Activated CD8-positive, alpha-beta T cell treated with anti-CD3 and anti-CD28 coated beads for 36 hours (primary cell): ENCODE measurements around the gene CTNNA3. TPM values are rescaled to one million over a fixed set of nuclear protein-coding genes. Genes with fewer than 3 reads are reported as not detected.

Source experiments
- ATAC-seq: fragments of 200-7000 bp; cut with Tn5 transposase; one replicate; pipeline ENCODE4 v1.10.0; 2021; ENCODE audit warnings: mild to moderate bottlenecking, moderate library complexity
- CTCF ChIA-PET: fragments of 350-600 bp; sonication (Branson Sonifier 250); formaldehyde crosslinking; loops from one replicate; lab custom pipeline; 2021; ENCODE audit warnings: antibody characterized with exemption; lab: Charles Lee
- POLR2A ChIA-PET: fragments of 350-600 bp; sonication (Branson Sonifier 250); formaldehyde crosslinking; loops from one replicate; lab custom pipeline; 2021; ENCODE audit warnings: antibody characterized with exemption; lab: Charles Lee
- DNase-seq: peaks from one replicate; pipeline ENCODE4 v3.0.0-alpha.2; 2020
- H3K27ac Mint-ChIP-seq: one replicate; pipeline ENCODE4 v1.8.0; 2021; ENCODE audit warnings: mild to moderate bottlenecking, mixed read lengths
- H3K27me3 Mint-ChIP-seq: one replicate; pipeline ENCODE4 v1.8.0; 2021; ENCODE audit warnings: mixed read lengths
- H3K36me3 Mint-ChIP-seq: one replicate; pipeline ENCODE4 v1.8.0; 2021; ENCODE audit warnings: low read depth, mixed read lengths
- H3K4me1 Mint-ChIP-seq: one replicate; pipeline ENCODE4 v1.8.0; 2021; ENCODE audit warnings: low read depth, mixed read lengths
- H3K4me3 Mint-ChIP-seq: one replicate; pipeline ENCODE4 v1.8.0; 2021; ENCODE audit warnings: mild to moderate bottlenecking, moderate library complexity, mixed read lengths
- H3K9me3 Mint-ChIP-seq: one replicate; pipeline ENCODE4 v1.8.0; 2021; ENCODE audit warnings: mixed read lengths
- CTCF ChIP-seq: fragments of 200-600 bp; IDR thresholded peaks from one replicate; pipeline ENCODE4 v1.8.0; 2022; ENCODE audit warnings: antibody characterized with exemption, mild to moderate bottlenecking
- intact Hi-C: fragments of 100-400 bp; cut with micrococcal nuclease; formaldehyde crosslinking; loops from one replicate; pipeline ENCODE4 v1.10.0; 2022
- total RNA-seq, 2 experiments: library from RNA; stranded (reverse); gene quantifications; one replicate each; pipeline ENCODE4 v1.2.3, GENCODE V29; 2021

Gene CTNNA3
- total RNA-seq, 2 experiments from 2014 or later = not detected

GRCh38 chr10:67385566-67385965 is 310.4 kb downstream of the CTNNA3 start:
- no peak for DNase-seq
- intact Hi-C loops = no loop called here
- Mint-ChIP-seq H3K4me1 (no peaks in the 10 kb centered on the region), H3K9me3 (no peaks in the 10 kb centered on the region), H3K27me3 (peaks cover 8% of the 10 kb centered on the region), H3K36me3 (no peaks in the 10 kb centered on the region), H3K4me3 (no peak overlapping the region), H3K27ac (no peak overlapping the region)
- ChIA-PET POLR2A (interaction anchor here (0.7 kb wide), 1 partner anchor 116 kb away, joined by 3 read pairs; no protein-coding TSS in a partner anchor), CTCF (no interaction called here)
- no peak for ATAC-seq
- TF ChIP-seq CTCF = no peak

- ChIA-PET POLR2A (no interaction called here), CTCF (no interaction called here)
- H3K4me3 Mint-ChIP-seq = no peak overlapping the region
- intact Hi-C loops = no loop called here
- no peak overlapping the region for H3K27ac Mint-ChIP-seq
- H3K9me3 Mint-ChIP-seq = no peaks in the 10 kb centered on the region
- no peaks in the 10 kb centered on the region for H3K4me1 Mint-ChIP-seq
- H3K27me3 Mint-ChIP-seq = peaks cover 8% of the 10 kb centered on the region
- no peak for DNase-seq
- no peaks in the 10 kb centered on the region for H3K36me3 Mint-ChIP-seq
- no peak for TF ChIP-seq CTCF
- ATAC-seq = no peak
Measured at GRCh38 chr10:67385089-67385488, 310.9 kb downstream of the CTNNA3 start.

GRCh38 chr10:67331121-67331910 is 364.7 kb downstream of the CTNNA3 start:
- Mint-ChIP-seq H3K36me3 (no peaks in the 10 kb centered on the region), H3K9me3 (peaks cover 5% of the 10 kb centered on the region)
- POLR2A ChIA-PET = no interaction called here

GRCh38 chr10:67327626-67328535 is 368.1 kb downstream of the CTNNA3 start:
- ATAC-seq = no peak
- peaks cover 23% of the 10 kb centered on the region for H3K9me3 Mint-ChIP-seq
- H3K27ac Mint-ChIP-seq = no peak overlapping the region
- no peak for DNase-seq
- ChIA-PET CTCF (no interaction called here), POLR2A (interaction anchor here (0.6 kb wide), 1 partner anchor 160 kb away, joined by 3 read pairs; no protein-coding TSS in a partner anchor)
- no peaks in the 10 kb centered on the region for H3K4me1 Mint-ChIP-seq
- H3K36me3 Mint-ChIP-seq = no peaks in the 10 kb centered on the region
- intact Hi-C loops = no loop called here
- H3K27me3 Mint-ChIP-seq = no peaks in the 10 kb centered on the region
- no peak for TF ChIP-seq CTCF
- H3K4me3 Mint-ChIP-seq = no peak overlapping the region

More at GRCh38 chr10:67331121-67331910, 364.7 kb downstream of the CTNNA3 start:
- TF ChIP-seq CTCF = no peak
- CTCF ChIA-PET = no interaction called here
- ATAC-seq (no peak), DNase-seq (no peak)
- Mint-ChIP-seq H3K27ac (no peak overlapping the region), H3K4me1 (no peaks in the 10 kb centered on the region), H3K27me3 (no peaks in the 10 kb centered on the region), H3K4me3 (no peak overlapping the region)
- intact Hi-C loops = no loop called here
